Measurements from ENCODE around the gene HIF1A. TPM values are rescaled to one million over a fixed set of nuclear protein-coding genes. Genes with fewer than 3 reads are reported as not detected.
"Not testable (repeated sequence)": the region's sequence is repeated elsewhere in the genome, so short reads cannot be mapped to it uniquely, and the experiment has no call there.

HIF1A gene
- polyA plus RNA-seq, 1 experiment, result 85.5 TPM

DNA sequence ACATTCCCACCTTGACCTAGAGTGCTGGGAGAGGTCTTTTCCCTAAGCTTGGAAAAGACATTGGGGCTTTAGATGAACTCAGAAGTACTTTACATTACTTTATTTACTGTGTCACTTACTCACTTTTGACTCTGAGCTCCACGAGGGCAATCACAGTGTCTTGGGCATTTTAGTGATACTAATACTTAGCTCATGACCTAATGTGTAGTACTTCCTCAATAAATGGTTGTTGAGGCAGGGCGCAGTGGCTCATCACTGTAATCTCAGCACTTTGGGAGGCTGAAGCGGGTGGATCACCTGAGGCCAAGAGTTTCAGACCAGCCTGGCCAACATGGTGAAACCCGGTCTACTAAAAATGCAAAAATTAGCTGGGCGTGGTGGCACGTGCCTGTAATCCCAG lies 47.1 kb downstream of the HIF1A start:
- TF ChIP-seq, protein P1, sequence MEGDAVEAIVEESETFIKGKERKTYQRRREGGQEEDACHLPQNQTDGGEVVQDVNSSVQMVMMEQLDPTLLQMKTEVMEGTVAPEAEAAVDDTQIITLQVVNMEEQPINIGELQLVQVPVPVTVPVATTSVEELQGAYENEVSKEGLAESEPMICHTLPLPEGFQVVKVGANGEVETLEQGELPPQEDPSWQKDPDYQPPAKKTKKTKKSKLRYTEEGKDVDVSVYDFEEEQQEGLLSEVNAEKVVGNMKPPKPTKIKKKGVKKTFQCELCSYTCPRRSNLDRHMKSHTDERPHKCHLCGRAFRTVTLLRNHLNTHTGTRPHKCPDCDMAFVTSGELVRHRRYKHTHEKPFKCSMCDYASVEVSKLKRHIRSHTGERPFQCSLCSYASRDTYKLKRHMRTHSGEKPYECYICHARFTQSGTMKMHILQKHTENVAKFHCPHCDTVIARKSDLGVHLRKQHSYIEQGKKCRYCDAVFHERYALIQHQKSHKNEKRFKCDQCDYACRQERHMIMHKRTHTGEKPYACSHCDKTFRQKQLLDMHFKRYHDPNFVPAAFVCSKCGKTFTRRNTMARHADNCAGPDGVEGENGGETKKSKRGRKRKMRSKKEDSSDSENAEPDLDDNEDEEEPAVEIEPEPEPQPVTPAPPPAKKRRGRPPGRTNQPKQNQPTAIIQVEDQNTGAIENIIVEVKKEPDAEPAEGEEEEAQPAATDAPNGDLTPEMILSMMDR (IDR thresholded peaks at IDR 0.05; ENCODE audit: insufficient read depth, low read depth, low read length), result no peak
- no peak for DNase-seq (ENCODE audit: low read depth)
- H3K4me3 ChIP-seq (ENCODE audit: low read depth, low read length), result no peak overlapping the region
- ChIA-PET CTCF (interaction anchor here (0.9 to 2.2 kb wide), 2 partner anchors 9 to 14 kb away, joined by 3 to 6 read pairs; no protein-coding TSS in a partner anchor), POLR2A (no interaction called here)
- H3K36me3 ChIP-seq (ENCODE audit: control insufficient read depth, insufficient read depth, low read length), result peaks cover 10% of the 10 kb centered on the region
- no peaks in the 10 kb centered on the region for H3K27me3 ChIP-seq (ENCODE audit: control insufficient read depth, insufficient read depth, low read length)

DNA sequence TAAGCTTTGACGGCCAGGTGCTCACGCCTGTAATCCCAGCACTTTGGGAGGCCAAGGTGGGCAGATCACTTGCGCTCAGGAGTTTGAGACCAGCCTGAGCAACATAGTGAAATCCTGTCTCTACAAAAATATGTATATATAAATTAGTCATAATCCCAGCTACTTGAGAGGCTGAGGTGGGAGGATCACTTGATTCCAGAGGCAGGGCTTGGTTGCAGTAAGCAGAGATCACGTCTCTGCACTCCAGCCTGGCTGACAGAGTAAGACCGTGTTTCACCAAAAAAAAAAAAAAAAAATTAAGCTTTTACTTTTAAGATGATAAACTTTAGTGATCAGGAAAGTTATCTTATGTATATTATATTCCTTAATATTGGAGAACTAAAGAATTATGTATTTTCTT lies 48.9 kb downstream of the HIF1A start:
- ChIA-PET CTCF (interaction anchor here (0.6 to 2.2 kb wide), 2 partner anchors 13 to 15 kb away, joined by 3 to 6 read pairs; no protein-coding TSS in a partner anchor), POLR2A (interaction anchor here (0.6 kb wide), 2 partner anchors 192 to 253 kb away, joined by 6 to 9 read pairs; no protein-coding TSS in a partner anchor)
- no peaks in the 10 kb centered on the region for H3K27me3 ChIP-seq (ENCODE audit: control insufficient read depth, insufficient read depth, low read length)
- no peak overlapping the region for H3K4me3 ChIP-seq (ENCODE audit: low read depth, low read length)
- H3K36me3 ChIP-seq (ENCODE audit: control insufficient read depth, insufficient read depth, low read length), result peaks cover 8% of the 10 kb centered on the region
- no peak for DNase-seq (ENCODE audit: low read depth)
- TF ChIP-seq, protein P1 (IDR thresholded peaks at IDR 0.05; ENCODE audit: insufficient read depth, low read depth, low read length), result no peak

DNA sequence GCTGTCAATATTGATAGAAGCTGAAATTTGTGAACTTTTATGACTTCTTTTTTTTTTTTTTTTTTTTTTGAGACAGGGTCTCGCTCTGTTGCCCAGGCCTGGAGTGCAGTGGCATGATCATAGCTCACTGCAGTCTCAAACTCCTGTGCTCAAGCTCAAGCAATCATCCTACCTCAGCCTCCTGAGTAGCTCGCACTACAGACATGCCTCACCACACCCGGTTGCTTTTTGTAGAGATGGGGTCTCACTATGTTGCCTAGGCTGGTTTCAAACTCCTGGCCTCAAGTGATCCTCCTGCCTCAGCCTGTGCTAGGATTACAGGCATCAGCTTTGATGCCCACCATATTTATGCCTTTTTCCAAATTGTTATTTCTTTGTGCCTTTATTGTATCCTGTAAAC lies 51.0 kb downstream of the HIF1A start:
- CTCF ChIA-PET, result interaction anchor here (0.8 to 1.7 kb wide), 5 partner anchors 10 to 92 kb away, joined by 3 to 8 read pairs (median 4); no protein-coding TSS in a partner anchor
- POLR2A ChIA-PET, result interaction anchor here (0.6 kb wide), 4 partner anchors 12 to 160 kb away, joined by 3 to 14 read pairs (median 6); no protein-coding TSS in a partner anchor
- not testable (repeated sequence) for H3K4me3 ChIP-seq (ENCODE audit: low read depth, low read length); DNase-seq (ENCODE audit: low read depth); H3K36me3 ChIP-seq (ENCODE audit: control insufficient read depth, insufficient read depth, low read length); H3K27me3 ChIP-seq (ENCODE audit: control insufficient read depth, insufficient read depth, low read length)

DNA sequence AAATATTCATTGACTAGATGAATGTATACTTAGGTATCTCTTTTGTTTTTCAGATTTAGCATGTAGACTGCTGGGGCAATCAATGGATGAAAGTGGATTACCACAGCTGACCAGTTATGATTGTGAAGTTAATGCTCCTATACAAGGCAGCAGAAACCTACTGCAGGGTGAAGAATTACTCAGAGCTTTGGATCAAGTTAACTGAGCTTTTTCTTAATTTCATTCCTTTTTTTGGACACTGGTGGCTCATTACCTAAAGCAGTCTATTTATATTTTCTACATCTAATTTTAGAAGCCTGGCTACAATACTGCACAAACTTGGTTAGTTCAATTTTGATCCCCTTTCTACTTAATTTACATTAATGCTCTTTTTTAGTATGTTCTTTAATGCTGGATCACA lies 51.6 kb downstream of the HIF1A start:
- CTCF ChIA-PET, result interaction anchor here (0.8 to 1.7 kb wide), 3 partner anchors 20 to 276 kb away, joined by 3 to 8 read pairs (median 4); no protein-coding TSS in a partner anchor
- H3K4me3 ChIP-seq (ENCODE audit: low read depth, low read length), result no peak overlapping the region
- H3K27me3 ChIP-seq (ENCODE audit: control insufficient read depth, insufficient read depth, low read length), result no peaks in the 10 kb centered on the region
- POLR2A ChIA-PET, result no interaction called here
- TF ChIP-seq, protein P1 (IDR thresholded peaks at IDR 0.05; ENCODE audit: insufficient read depth, low read depth, low read length), result no peak
- no peak for DNase-seq (ENCODE audit: low read depth)
- H3K36me3 ChIP-seq (ENCODE audit: control insufficient read depth, insufficient read depth, low read length), result peaks cover 7% of the 10 kb centered on the region

DNA sequence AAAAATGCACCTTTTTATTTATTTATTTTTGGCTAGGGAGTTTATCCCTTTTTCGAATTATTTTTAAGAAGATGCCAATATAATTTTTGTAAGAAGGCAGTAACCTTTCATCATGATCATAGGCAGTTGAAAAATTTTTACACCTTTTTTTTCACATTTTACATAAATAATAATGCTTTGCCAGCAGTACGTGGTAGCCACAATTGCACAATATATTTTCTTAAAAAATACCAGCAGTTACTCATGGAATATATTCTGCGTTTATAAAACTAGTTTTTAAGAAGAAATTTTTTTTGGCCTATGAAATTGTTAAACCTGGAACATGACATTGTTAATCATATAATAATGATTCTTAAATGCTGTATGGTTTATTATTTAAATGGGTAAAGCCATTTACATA lies 52.0 kb downstream of the HIF1A start:
- Histone ChIP-seq H3K4me3 (ENCODE audit: low read depth, low read length) (no peak overlapping the region), H3K36me3 (ENCODE audit: control insufficient read depth, insufficient read depth, low read length) (peaks cover 7% of the 10 kb centered on the region), H3K27me3 (ENCODE audit: control insufficient read depth, insufficient read depth, low read length) (no peaks in the 10 kb centered on the region)
- CTCF ChIA-PET, result interaction anchor here (0.8 to 1.7 kb wide), 2 partner anchors 91 to 277 kb away, joined by 3 to 8 read pairs; no protein-coding TSS in a partner anchor
- TF ChIP-seq, protein P1 (IDR thresholded peaks at IDR 0.05; ENCODE audit: insufficient read depth, low read depth, low read length), result no peak
- no peak for DNase-seq (ENCODE audit: low read depth)
- POLR2A ChIA-PET, result no interaction called here

Data from BJ (cell line).